Fibroblast of the aortic adventitia (primary cell): ENCODE measurements around the gene PNO1. TPM values are rescaled to one million over a fixed set of nuclear protein-coding genes. Genes with fewer than 3 reads are reported as not detected.

Source experiments
- DNase-seq: peaks from one replicate; pipeline ENCODE4 v3.0.0-alpha.2; 2010; ENCODE audit warnings: low read depth
- H3K4me3 ChIP-seq: 2 replicates; pipeline ENCODE4 v1.5.1; 2011; ENCODE audit warnings: low read depth, mild to moderate bottlenecking, control low read depth, low read length, moderate library complexity
- total RNA-seq: library from RNA; depleted of rRNA; stranded (reverse); fragments of >200 nt; gene quantifications from 2 replicates; pipeline ENCODE4 v1.2.3, GENCODE V29; 2012; ENCODE audit warnings: low replicate concordance
- TF ChIP-seq, protein P1 (sequence below): IDR thresholded peaks from 2 replicates; pipeline ENCODE4 v1.5.1; 2011; ENCODE audit warnings: mild to moderate bottlenecking, low read length, control low read depth, inconsistent platforms; ENCODE audit not compliant: insufficient read depth

The PNO1 gene
- total RNA-seq, 1 donor: 9.5 TPM

DNA sequence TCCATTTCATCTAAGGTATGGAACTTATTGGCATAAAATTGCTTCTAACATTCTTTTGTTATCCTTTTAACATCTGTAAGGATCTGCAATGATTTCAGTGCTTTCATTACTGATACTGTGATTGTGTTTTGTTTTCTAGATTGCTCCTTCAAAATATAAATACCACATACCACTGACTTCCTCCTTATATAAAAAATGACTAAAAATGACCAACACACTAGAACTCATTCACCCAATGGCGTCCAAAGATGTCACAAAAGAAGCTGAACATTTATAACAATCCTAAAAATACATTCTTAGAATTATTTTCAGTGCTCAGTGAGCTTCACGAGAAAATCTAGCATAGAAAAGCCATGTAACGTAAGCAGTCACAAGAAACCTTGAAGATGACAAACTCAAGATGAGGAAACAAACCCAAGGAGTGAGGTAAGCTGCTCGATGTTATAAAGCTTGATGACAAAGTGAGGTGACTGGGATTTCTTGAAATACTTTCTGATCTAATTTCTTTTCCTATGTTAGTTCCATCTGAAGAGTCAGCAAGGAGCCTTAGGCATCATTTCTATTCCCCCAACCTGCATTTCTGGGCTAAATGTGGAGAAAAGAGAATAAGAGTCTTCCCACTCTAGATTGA, 42.6 kb downstream of the PNO1 start:
- TF ChIP-seq, protein P1, sequence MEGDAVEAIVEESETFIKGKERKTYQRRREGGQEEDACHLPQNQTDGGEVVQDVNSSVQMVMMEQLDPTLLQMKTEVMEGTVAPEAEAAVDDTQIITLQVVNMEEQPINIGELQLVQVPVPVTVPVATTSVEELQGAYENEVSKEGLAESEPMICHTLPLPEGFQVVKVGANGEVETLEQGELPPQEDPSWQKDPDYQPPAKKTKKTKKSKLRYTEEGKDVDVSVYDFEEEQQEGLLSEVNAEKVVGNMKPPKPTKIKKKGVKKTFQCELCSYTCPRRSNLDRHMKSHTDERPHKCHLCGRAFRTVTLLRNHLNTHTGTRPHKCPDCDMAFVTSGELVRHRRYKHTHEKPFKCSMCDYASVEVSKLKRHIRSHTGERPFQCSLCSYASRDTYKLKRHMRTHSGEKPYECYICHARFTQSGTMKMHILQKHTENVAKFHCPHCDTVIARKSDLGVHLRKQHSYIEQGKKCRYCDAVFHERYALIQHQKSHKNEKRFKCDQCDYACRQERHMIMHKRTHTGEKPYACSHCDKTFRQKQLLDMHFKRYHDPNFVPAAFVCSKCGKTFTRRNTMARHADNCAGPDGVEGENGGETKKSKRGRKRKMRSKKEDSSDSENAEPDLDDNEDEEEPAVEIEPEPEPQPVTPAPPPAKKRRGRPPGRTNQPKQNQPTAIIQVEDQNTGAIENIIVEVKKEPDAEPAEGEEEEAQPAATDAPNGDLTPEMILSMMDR: no peak
- H3K4me3 ChIP-seq: no peak overlapping the region
- DNase-seq: no peak

DNA sequence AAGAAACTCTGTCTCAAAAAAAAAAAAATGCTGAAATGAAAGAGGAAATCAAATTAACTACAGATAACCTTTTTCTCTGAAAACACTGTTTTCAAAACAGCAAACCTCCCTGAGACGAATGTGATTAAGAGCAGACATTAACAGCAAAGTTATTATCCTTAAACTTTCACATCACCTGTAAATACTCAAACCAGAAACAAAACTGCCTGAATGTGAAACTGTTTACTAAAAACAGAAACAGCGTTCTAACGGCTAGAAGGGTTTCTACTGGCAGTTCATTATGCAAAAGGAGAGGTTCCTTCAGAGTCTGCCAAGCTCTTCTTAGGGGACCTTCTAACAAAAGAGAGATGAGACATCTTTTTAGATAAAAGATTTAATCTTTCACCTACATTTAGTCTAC, 45.9 kb downstream of the PNO1 start:
- TF ChIP-seq, protein P1: no peak
- DNase-seq: no peak
- no peak overlapping the region for H3K4me3 ChIP-seq

DNA sequence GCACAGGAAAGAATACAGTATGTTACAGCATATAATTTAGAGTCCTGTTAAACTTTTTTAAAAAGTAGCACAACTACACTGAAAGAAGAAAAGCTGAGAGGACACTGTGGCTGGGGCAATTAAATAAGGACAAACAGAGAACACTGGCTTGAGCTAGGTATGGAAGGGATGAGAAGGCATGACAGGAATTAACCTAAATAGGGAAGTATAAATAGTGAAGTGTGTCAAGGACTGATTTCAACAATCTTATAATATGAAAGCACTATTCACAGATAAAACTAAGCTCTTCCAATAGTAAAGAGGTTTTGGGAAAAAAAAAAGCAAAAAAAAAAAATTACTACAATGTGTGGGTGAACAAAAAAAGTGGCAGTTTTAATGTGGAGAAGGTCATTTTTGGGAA, 49.1 kb downstream of the PNO1 start:
- no peak for DNase-seq
- TF ChIP-seq, protein P1: no peak
- H3K4me3 ChIP-seq: no peak overlapping the region

DNA sequence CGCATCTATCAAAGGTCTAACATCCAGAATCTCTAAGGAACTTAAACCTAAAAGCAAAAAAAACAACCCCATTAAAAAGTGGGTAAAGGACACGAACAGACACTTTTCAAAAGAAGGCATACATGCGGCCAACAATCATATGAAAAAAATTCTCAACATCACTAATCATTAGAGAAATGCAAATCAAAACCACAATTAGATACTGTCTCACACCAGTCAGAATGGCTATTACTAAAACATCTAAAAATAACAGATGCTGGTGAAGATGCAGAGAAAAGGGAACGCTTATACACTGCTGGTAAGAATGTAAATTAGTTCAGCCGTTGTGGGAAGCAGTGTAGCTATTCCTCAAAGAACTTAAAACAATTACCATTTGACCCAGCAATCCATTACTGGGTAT, 56.7 kb downstream of the PNO1 start:
- DNase-seq: no peak
- TF ChIP-seq, protein P1: no peak
- H3K4me3 ChIP-seq: no peak overlapping the region

DNA sequence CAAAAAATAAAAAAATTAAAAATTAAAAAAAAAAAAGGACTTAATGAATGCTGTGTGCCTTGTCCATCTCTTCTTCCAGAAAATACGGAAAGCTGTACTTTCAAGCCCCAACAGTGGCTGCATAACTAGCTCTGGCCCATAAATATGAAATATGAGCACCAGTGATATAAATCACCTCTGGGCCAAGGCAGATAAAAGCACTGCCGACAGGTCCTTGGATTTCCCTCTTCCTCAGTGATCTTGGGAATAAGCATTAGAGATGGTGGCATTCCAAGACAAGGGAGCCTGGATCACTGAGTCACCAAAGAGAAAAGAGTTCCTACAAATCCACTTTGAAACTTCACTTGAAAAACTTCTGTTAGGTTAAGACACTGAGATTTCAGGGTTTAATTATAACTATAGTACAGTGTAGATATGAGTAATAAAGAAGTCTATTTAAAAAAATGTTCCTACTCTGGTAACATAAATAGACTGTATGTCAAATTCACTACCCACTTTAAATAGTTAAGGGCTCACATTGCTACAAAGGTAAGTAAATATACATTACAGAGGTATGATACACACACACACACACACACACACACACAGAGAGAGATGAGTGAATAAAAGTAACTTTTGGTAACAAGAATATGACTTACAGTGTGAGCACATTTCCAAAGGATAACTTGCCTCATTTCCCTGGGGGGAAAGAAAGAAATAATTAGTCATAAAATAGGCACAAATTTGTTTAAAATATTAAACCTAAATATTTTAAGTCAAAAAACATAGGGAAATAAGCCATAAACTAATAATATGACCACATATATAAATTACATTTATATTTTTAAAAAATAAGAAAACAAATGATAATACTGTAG, 59.0 kb downstream of the PNO1 start:
- peak; percentile 49 for DNase-seq
- TF ChIP-seq, protein P1: no peak
- H3K4me3 ChIP-seq: no peak overlapping the region

DNA sequence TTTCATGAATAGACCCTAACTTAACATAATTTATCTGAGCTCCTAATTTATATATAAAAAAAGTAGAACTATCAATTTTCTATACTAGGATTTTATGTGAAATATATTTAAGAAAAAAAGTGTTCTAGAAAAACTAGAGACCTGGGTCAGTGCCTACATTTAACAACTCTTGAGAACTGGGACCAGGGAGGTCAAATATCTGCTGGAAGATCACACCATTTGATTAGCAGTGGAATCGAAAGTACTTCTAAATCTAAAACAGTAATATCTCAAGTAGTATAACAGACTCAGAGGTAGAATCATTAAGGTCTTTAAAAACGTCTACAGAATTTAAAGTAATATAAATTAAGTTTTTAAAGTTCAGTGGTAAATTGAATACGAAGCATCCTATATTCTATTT, 60.0 kb downstream of the PNO1 start:
- DNase-seq: no peak
- TF ChIP-seq, protein P1: no peak
- no peak overlapping the region for H3K4me3 ChIP-seq
